ENCODE data around the gene RABGAP1L.

DNA sequence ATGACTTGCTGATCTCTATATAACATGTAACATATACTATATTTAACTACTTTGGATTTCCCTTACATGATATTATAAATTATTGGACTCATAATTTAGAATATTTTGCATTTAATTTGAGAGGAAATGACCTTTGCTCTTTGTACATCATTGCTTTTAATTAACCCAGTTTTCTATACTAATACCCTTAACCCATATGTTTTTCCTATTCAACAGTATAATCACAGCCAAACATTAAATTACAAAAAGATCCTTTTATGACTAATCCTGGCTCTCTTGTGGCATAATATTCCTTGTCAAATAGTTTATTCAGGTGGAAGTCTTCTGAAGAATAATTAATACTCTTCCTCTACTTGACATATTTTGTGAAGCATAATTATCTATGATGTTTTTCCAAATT, 232.4 kb downstream of the RABGAP1L start:
- TF ChIP-seq TEAD4 (IDR thresholded peaks at IDR 0.05; ENCODE audit: low read depth, low read length) (no peak), POLR2A (IDR thresholded peaks at IDR 0.05; ENCODE audit: control extremely low read depth in 1 of 2, low read depth in 2 of 2, low read length in 2 of 2) (no peak), CREB1 (IDR thresholded peaks at IDR 0.05) (no peak)
- TF ChIP-seq, protein P1, sequence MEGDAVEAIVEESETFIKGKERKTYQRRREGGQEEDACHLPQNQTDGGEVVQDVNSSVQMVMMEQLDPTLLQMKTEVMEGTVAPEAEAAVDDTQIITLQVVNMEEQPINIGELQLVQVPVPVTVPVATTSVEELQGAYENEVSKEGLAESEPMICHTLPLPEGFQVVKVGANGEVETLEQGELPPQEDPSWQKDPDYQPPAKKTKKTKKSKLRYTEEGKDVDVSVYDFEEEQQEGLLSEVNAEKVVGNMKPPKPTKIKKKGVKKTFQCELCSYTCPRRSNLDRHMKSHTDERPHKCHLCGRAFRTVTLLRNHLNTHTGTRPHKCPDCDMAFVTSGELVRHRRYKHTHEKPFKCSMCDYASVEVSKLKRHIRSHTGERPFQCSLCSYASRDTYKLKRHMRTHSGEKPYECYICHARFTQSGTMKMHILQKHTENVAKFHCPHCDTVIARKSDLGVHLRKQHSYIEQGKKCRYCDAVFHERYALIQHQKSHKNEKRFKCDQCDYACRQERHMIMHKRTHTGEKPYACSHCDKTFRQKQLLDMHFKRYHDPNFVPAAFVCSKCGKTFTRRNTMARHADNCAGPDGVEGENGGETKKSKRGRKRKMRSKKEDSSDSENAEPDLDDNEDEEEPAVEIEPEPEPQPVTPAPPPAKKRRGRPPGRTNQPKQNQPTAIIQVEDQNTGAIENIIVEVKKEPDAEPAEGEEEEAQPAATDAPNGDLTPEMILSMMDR (IDR thresholded peaks at IDR 0.05; ENCODE audit: control extremely low read depth in 1 of 3, insufficient read depth in 1 of 3, low read depth in 1 of 3, low read length in 3 of 3) = no peak

Data from H1 (cell line).